Spleen (tissue), 7 donors: ENCODE results near the gene RGS8.

Experiments used
- POLR2A ChIP-seq, 3 donors: fragments of 450-650 bp; IDR thresholded peaks; one replicate each; pipeline ENCODE4 v1.5.1; 2017; ENCODE audit warnings: antibody characterized with exemption in 3 of 3, mild to moderate bottlenecking in 1 of 3
- POLR2AphosphoS5 ChIP-seq, 3 donors: sonication (generic); formaldehyde crosslinking; IDR thresholded peaks; one replicate each; pipeline ENCODE4 v1.5.1; 2017; ENCODE audit warnings: antibody characterized with exemption in 3 of 3
- TF ChIP-seq, protein P1 (sequence below), 11 experiments: fragments of 200-600 bp in 7 of 11; fragments of 450-650 bp in 4 of 11; sonication (generic) in 4 of 11; IDR thresholded peaks in 8 of 11; conservative IDR thresholded peaks in 3 of 11; 1 replicate in 7 of 11; 2 replicates in 4 of 11; pipeline versions ENCODE4 v1.4.0 to v1.8.0; 2016 to 2021; ENCODE audit warnings: antibody characterized with exemption in 11 of 11, inconsistent platforms in 4 of 11, mild to moderate bottlenecking in 1 of 11
- donor health status: DM: no; HTN: no; CAD: no; lungs with moderate emphysema.
- donor health status: DM: no; HTN: no; CAD: no.
- donor health status: DM: no; HTN: no; CAD: no.

DNA sequence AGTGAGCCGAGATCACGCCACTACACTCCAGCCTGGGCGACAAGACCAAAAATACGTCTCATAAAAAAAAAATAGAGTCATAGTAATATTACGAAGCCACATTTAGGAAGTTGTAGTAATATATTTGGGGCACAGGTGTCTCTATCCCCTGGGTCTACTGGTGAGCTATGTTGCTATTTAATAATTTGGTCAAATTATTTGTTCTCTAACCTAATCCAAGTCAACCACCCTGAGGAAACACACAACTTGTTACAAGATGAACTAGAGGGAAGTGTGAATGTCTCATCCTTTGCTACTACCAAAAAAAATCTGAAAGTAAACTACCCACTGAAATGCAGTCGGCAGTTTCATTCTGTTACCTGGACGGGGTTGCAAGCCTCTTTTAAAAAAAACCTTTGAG, 35.3 kb downstream of the RGS8 start:
- TF ChIP-seq, protein P1, sequence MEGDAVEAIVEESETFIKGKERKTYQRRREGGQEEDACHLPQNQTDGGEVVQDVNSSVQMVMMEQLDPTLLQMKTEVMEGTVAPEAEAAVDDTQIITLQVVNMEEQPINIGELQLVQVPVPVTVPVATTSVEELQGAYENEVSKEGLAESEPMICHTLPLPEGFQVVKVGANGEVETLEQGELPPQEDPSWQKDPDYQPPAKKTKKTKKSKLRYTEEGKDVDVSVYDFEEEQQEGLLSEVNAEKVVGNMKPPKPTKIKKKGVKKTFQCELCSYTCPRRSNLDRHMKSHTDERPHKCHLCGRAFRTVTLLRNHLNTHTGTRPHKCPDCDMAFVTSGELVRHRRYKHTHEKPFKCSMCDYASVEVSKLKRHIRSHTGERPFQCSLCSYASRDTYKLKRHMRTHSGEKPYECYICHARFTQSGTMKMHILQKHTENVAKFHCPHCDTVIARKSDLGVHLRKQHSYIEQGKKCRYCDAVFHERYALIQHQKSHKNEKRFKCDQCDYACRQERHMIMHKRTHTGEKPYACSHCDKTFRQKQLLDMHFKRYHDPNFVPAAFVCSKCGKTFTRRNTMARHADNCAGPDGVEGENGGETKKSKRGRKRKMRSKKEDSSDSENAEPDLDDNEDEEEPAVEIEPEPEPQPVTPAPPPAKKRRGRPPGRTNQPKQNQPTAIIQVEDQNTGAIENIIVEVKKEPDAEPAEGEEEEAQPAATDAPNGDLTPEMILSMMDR (IDR thresholded peaks at IDR 0.05 in 8 of 11, conservative IDR thresholded peaks at IDR 0.05 in 3 of 11), result no peak
- TF ChIP-seq POLR2AphosphoS5 (IDR thresholded peaks at IDR 0.05) (no peak), POLR2A (IDR thresholded peaks at IDR 0.05) (no peak)
